ENCODE measurements around the gene KLC1.

GRCh38 chr14:103630364-103631108, 1.5 kb downstream of the KLC1 start:
- TF ChIP-seq CTCF (IDR thresholded peaks at IDR 0.05): no peak
- no peak for TF ChIP-seq EZH2 (IDR thresholded peaks at IDR 0.05; ENCODE audit: borderline replicate concordance, insufficient read depth, low read depth, low read length, poor library complexity, severe bottlenecking)

All from B cell (primary cell).